BJ (cell line): Measurements from ENCODE around the gene NPHP4. TPM values are rescaled to one million over a fixed set of nuclear protein-coding genes. Genes with fewer than 3 reads are reported as not detected.

ENCODE experiments used
- CTCF ChIA-PET: fragments of 350-600 bp; formaldehyde crosslinking; extraction: SDS; loops from one replicate; lab custom pipeline; 2021; ENCODE audit warnings: antibody characterized with exemption, inconsistent platforms; lab: Yijun Ruan, JAX
- POLR2A ChIA-PET: fragments of 300-600 bp; sonication (Branson Sonifier 250); formaldehyde crosslinking; extraction: SDS; loops from one replicate; lab custom pipeline; 2021; ENCODE audit warnings: antibody characterized with exemption; lab: Charles Lee
- DNase-seq: peaks from one replicate; pipeline ENCODE4 v3.0.0-alpha.2; 2011; ENCODE audit warnings: low read depth
- H3K27me3 ChIP-seq: 2 replicates; pipeline ENCODE4 v1.6.0; 2011; ENCODE audit warnings: low read length; ENCODE audit not compliant: control insufficient read depth, insufficient read depth
- H3K36me3 ChIP-seq: 2 replicates; pipeline ENCODE4 v1.5.1; 2011; ENCODE audit warnings: low read length; ENCODE audit not compliant: control insufficient read depth, insufficient read depth
- H3K4me3 ChIP-seq: 2 replicates; pipeline ENCODE4 v1.5.1; 2011; ENCODE audit warnings: low read depth, mild to moderate bottlenecking, control low read depth, low read length
- polyA plus RNA-seq: library from polyadenylated mRNA; depleted of rRNA; stranded (reverse); fragments of >200 nt; gene quantifications from 2 replicates; pipeline ENCODE4 v1.2.3, GENCODE V29; 2011
- TF ChIP-seq, protein P1 (sequence below): IDR thresholded peaks from 2 replicates; pipeline ENCODE4 v1.5.1; 2011; ENCODE audit warnings: low read depth, mild to moderate bottlenecking, control low read depth, inconsistent platforms, low read length, moderate library complexity; ENCODE audit not compliant: insufficient read depth

NPHP4 gene
- polyA plus RNA-seq, 1 experiment = 4.3 TPM

DNA sequence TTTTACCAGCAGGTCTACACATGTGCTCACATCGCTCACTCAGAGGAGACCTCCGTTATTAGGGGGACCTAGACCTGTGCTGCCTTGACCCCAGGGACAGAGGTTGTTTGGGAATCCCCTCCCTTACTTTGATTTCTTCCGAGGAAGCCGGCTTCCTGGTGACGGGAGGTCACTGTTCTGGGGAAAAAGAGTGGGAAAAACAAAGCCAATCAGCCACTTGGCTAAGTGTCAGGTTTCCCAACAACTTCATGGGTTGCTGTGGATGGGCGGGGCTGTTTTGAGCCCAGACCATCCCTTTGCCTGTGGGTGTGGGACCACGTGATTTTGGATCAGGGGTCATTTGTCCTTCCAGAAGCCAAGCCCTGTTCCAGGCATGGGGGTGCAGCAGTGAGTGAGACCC is 46.4 kb upstream of the NPHP4 start:
- no peak overlapping the region for H3K4me3 ChIP-seq
- H3K36me3 ChIP-seq = no peaks in the 10 kb centered on the region
- ChIA-PET CTCF (interaction anchor here (0.9 to 1.9 kb wide), 2 partner anchors 194 to 208 kb away, joined by 3 to 4 read pairs; no protein-coding TSS in a partner anchor), POLR2A (no interaction called here)
- DNase-seq = no peak
- TF ChIP-seq, protein P1, sequence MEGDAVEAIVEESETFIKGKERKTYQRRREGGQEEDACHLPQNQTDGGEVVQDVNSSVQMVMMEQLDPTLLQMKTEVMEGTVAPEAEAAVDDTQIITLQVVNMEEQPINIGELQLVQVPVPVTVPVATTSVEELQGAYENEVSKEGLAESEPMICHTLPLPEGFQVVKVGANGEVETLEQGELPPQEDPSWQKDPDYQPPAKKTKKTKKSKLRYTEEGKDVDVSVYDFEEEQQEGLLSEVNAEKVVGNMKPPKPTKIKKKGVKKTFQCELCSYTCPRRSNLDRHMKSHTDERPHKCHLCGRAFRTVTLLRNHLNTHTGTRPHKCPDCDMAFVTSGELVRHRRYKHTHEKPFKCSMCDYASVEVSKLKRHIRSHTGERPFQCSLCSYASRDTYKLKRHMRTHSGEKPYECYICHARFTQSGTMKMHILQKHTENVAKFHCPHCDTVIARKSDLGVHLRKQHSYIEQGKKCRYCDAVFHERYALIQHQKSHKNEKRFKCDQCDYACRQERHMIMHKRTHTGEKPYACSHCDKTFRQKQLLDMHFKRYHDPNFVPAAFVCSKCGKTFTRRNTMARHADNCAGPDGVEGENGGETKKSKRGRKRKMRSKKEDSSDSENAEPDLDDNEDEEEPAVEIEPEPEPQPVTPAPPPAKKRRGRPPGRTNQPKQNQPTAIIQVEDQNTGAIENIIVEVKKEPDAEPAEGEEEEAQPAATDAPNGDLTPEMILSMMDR = no peak
- no peaks in the 10 kb centered on the region for H3K27me3 ChIP-seq

DNA sequence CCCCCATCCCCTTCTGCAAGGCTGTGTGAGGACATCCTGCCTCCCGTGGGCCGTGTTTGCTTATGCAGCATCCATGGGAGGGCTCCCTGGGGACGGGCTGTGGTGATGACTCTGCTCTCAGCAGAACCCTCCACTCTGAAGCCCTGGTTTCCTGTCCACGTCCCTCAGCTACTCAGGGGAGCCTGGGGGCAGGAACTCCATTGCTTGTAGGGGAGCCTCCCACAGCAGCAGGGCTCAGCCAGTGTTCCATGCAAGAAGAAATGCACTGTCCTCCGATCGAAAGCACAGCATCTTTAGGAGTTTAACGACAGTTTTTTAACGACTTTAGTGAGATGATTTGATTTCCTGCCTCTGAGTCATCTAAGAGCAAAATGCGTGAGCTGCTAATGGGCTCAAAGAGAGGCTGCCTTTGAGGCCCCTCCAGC is 45.1 kb upstream of the NPHP4 start:
- no peaks in the 10 kb centered on the region for H3K27me3 ChIP-seq
- no peak overlapping the region for H3K4me3 ChIP-seq
- ChIA-PET POLR2A (no interaction called here), CTCF (interaction anchor here (1.9 kb wide), 1 partner anchor 209 kb away, joined by 4 read pairs; no protein-coding TSS in a partner anchor)
- no peak for DNase-seq
- TF ChIP-seq, protein P1 = no peak
- H3K36me3 ChIP-seq = no peaks in the 10 kb centered on the region

DNA sequence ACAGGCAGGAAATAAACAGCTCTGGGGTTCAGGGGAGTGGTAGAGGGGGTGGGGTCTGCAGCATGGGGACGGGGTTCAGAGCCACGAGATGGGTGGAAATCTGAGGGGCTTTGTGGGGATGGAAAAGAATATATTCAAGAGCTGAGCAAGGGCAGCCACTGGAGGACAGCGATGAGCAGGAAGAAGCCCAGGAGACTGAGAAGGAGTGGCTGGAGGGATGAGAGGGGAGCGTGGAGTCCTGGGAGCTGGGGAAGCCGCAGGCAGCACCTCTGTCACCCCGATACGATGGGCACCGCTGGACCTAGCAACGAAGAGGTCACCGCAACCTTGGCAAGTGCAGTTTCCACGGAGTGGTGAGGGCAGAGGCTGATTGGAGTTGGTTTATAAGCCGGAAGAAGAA is 43.5 kb upstream of the NPHP4 start:
- peaks cover 2% of the 10 kb centered on the region; the same call in 1 of the 2 replicates for H3K27me3 ChIP-seq
- POLR2A ChIA-PET = no interaction called here
- DNase-seq = no peak
- no peak overlapping the region for H3K4me3 ChIP-seq
- TF ChIP-seq, protein P1 = no peak
- H3K36me3 ChIP-seq = no peaks in the 10 kb centered on the region
- CTCF ChIA-PET = interaction anchor here (1.2 to 2.0 kb wide), 2 partner anchors 11 to 17 kb away, joined by 4 to 5 read pairs; no protein-coding TSS in a partner anchor

DNA sequence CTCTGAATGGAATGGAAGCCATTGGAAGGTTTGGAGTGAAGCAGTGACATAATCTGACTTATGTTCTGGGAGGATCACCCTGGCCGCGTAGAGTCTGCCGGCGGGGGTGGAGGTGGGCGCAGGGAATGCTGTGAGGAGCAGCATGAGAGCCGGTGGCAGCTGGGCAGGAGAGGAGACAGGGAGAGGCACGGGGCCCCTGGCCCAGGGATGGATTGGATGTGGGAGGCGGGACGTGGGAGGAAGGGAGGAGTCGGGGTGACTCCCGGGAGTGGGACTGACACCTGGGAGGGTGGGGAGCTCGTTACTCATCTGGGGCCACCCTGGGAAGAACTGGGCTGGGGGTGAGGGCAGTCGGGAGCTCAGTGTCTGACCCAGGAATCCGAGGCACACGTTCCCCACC is 43.1 kb upstream of the NPHP4 start:
- Histone ChIP-seq H3K36me3 (no peaks in the 10 kb centered on the region), H3K27me3 (peaks cover 2% of the 10 kb centered on the region; the same call in 1 of the 2 replicates), H3K4me3 (no peak overlapping the region)
- POLR2A ChIA-PET = no interaction called here
- no peak for DNase-seq
- CTCF ChIA-PET = interaction anchor here (1.2 to 2.2 kb wide), 8 partner anchors 8 to 211 kb away, joined by 3 to 14 read pairs (median 5); no protein-coding TSS in a partner anchor
- TF ChIP-seq, protein P1 = no peak

DNA sequence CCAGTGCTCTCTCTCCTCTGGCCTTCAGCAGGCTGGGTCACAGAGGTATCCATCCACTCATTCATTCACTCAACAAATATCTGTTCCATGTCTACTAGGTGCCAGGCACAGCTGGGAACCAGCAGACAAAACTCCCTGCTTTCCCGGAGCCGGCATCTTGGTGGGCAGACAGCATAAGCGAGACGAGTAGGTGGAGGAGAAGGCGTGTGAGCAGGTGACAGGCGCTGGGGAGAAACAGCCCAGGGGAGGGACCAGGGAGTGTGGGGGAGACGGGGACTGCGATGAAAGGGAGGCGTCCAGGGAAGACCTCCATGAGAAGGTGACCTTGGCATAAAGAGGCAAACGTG is 42.5 kb upstream of the NPHP4 start:
- ChIA-PET POLR2A (no interaction called here), CTCF (interaction anchor here (0.6 to 2.3 kb wide), 18 partner anchors 9 to 212 kb away, joined by 3 to 14 read pairs (median 5); no protein-coding TSS in a partner anchor)
- H3K4me3 ChIP-seq = no peak overlapping the region
- TF ChIP-seq, protein P1 = no peak
- no peaks in the 10 kb centered on the region for H3K36me3 ChIP-seq
- DNase-seq = no peak
- peaks cover 2% of the 10 kb centered on the region; the same call in 1 of the 2 replicates for H3K27me3 ChIP-seq
